ENCODE results near the gene FASTKD2. TPM values are rescaled to one million over a fixed set of nuclear protein-coding genes. Genes with fewer than 3 reads are reported as not detected.

Gene FASTKD2
- total and polyA plus RNA-seq, 7 donors = 6.2 to 35.3 (median 27.3) TPM

- intact Hi-C loops (cut with DNase I) = no loop called here
- no peak overlapping the region for H3K4me3 ChIP-seq
- TF ChIP-seq POLR2A (IDR thresholded peaks at IDR 0.05) (no peak), EP300 (IDR thresholded peaks at IDR 0.05) (no peak), POLR2AphosphoS5 (IDR thresholded peaks at IDR 0.05) (no peak), CTCF (IDR thresholded peaks at IDR 0.05) (no peak)
- H3K4me1 ChIP-seq = no peaks in the 10 kb centered on the region
- no peaks in the 10 kb centered on the region for H3K27me3 ChIP-seq
- no peak overlapping the region for H3K27ac ChIP-seq
- DNase-seq = no peak
- H3K36me3 ChIP-seq = no peaks in the 10 kb centered on the region
- no peaks in the 10 kb centered on the region for H3K9me3 ChIP-seq
- WGBS, 2 donors = 70 to 73% methylated on average over 2 of the region's 2 CpGs
Measured at GRCh38 chr2:206739271-206739670, 26.1 kb upstream of the FASTKD2 start.

- Histone ChIP-seq H3K4me1 (no peaks in the 10 kb centered on the region), H3K27me3 (no peaks in the 10 kb centered on the region), H3K27ac (no peak overlapping the region), H3K9me3 (no peaks in the 10 kb centered on the region), H3K36me3 (no peaks in the 10 kb centered on the region), H3K4me3 (no peak overlapping the region)
- intact Hi-C loops (cut with DNase I) = no loop called here
- 61 to 68% methylated on average over 2 of the region's 2 CpGs for WGBS, 2 donors
- TF ChIP-seq POLR2A (IDR thresholded peaks at IDR 0.05) (no peak), CTCF (IDR thresholded peaks at IDR 0.05) (no peak), POLR2AphosphoS5 (IDR thresholded peaks at IDR 0.05) (no peak), EP300 (IDR thresholded peaks at IDR 0.05) (no peak)
- DNase-seq = no peak
Measured at GRCh38 chr2:206740800-206741199, 24.6 kb upstream of the FASTKD2 start.

GRCh38 chr2:206756816-206757215, 8.6 kb upstream of the FASTKD2 start:
- intact Hi-C loops (cut with DNase I) = no loop called here
- TF ChIP-seq POLR2AphosphoS5 (IDR thresholded peaks at IDR 0.05) = no peak
- no peak for TF ChIP-seq CTCF (IDR thresholded peaks at IDR 0.05)
- TF ChIP-seq EP300 (IDR thresholded peaks at IDR 0.05) = no peak
- no peak for TF ChIP-seq POLR2A (IDR thresholded peaks at IDR 0.05)
- Histone ChIP-seq H3K27ac (no peak overlapping the region), H3K36me3 (no peaks in the 10 kb centered on the region), H3K27me3 (no peaks in the 10 kb centered on the region), H3K4me3 (no peak overlapping the region), H3K9me3 (no peaks in the 10 kb centered on the region), H3K4me1 (no peaks in the 10 kb centered on the region)
- no peak for DNase-seq
- 20 to 57% methylated on average over 1 of the region's 1 CpG for WGBS, 2 donors

GRCh38 chr2:206764673-206765241, 649 bp upstream of the FASTKD2 start:
- 10 to 14% methylated on average over 18 of the region's 18 CpGs for WGBS, 2 donors
- H3K36me3 ChIP-seq = peaks cover 0 to 14% (median 0%) of the 10 kb centered on the region in 4 donors
- no peaks in the 10 kb centered on the region for H3K27me3 ChIP-seq
- no peaks in the 10 kb centered on the region for H3K9me3 ChIP-seq
- no peak for TF ChIP-seq CTCF (IDR thresholded peaks at IDR 0.05)
- TF ChIP-seq EP300 (IDR thresholded peaks at IDR 0.05) = no peak
- no peak for TF ChIP-seq POLR2AphosphoS5 (IDR thresholded peaks at IDR 0.05)
- no peak for TF ChIP-seq POLR2A (IDR thresholded peaks at IDR 0.05)
- peak overlapping the region; percentile 66 to 88 (median 74) for H3K4me3 ChIP-seq
- H3K27ac ChIP-seq = peak overlapping the region; percentile 81 to 93 (median 87)
- intact Hi-C loops (cut with DNase I) = loop anchor here (2.0 to 10.0 kb wide), 2 partner anchors 764 to 860 kb away; partner anchors contain the start of genes CREB1 and METTL21A
- peaks cover 0 to 38% (median 30%) of the 10 kb centered on the region in 4 donors for H3K4me1 ChIP-seq
- DNase-seq = no peak
